SK-N-SH (cell line): Measurements from ENCODE around the gene BAZ1B.

ENCODE experiments used
- CTCF ChIP-seq: fragments of 200-600 bp; sonication (generic); IDR thresholded peaks from 2 replicates; pipeline ENCODE4 v1.6.1; 2017; ENCODE audit warnings: antibody characterized with exemption, mild to moderate bottlenecking, moderate library complexity
- ELF1 ChIP-seq: IDR thresholded peaks from 2 replicates; pipeline ENCODE4 v1.4.0; 2012
- EP300 ChIP-seq, 2 experiments: IDR thresholded peaks; 2 replicates each; pipeline versions ENCODE4 v1.4.0 to v1.6.1; 2012; ENCODE audit warnings: borderline replicate concordance in 1 of 2, low read depth in 1 of 2, low read length in 1 of 2
- GABPA ChIP-seq: IDR thresholded peaks from 2 replicates; pipeline ENCODE4 v1.4.0; 2012; ENCODE audit warnings: low read depth, mild to moderate bottlenecking
- JUND ChIP-seq: IDR thresholded peaks from 2 replicates; pipeline ENCODE4 v1.4.0; 2012
- NFIC ChIP-seq: IDR thresholded peaks from 2 replicates; pipeline ENCODE4 v1.4.0; 2012; ENCODE audit warnings: borderline replicate concordance
- PBX3 ChIP-seq: IDR thresholded peaks from 2 replicates; pipeline ENCODE4; 2012
- POLR2AphosphoS5 ChIP-seq: IDR thresholded peaks from 2 replicates; pipeline ENCODE4 v1.6.1; 2012; ENCODE audit warnings: low read depth, low read length
- SIN3A ChIP-seq: IDR thresholded peaks from 2 replicates; pipeline ENCODE4 v1.6.1; 2012; ENCODE audit warnings: low read depth, mild to moderate bottlenecking, low read length, moderate library complexity, borderline replicate concordance
- TAF1 ChIP-seq: IDR thresholded peaks from 2 replicates; pipeline ENCODE4 v1.6.1; 2012; ENCODE audit warnings: low read depth, mild to moderate bottlenecking, low read length, moderate library complexity, borderline replicate concordance
- TEAD4 ChIP-seq: IDR thresholded peaks from 2 replicates; pipeline ENCODE4 v1.4.0; 2012; ENCODE audit warnings: mild to moderate bottlenecking, borderline replicate concordance; ENCODE audit not compliant: insufficient read depth
- YY1 ChIP-seq: IDR thresholded peaks from 2 replicates; pipeline ENCODE4 v1.4.0; 2012; ENCODE audit warnings: low read depth, mild to moderate bottlenecking
- TF ChIP-seq, protein P1 (sequence below): IDR thresholded peaks from 2 replicates; pipeline ENCODE4 v1.4.0; 2012; ENCODE audit warnings: low read depth, borderline replicate concordance
- TF ChIP-seq, protein P2 (sequence below): IDR thresholded peaks from 2 replicates; pipeline ENCODE4 v1.6.1; 2012; ENCODE audit warnings: mild to moderate bottlenecking, low read depth, low read length, moderate library complexity

GRCh38 chr7:73461782-73462285, 60.3 kb downstream of the BAZ1B start:
- TF ChIP-seq EP300 (IDR thresholded peaks at IDR 0.05; ENCODE audit: borderline replicate concordance in 1 of 2, low read depth in 1 of 2, low read length in 1 of 2) (no peak), GABPA (no peak), CTCF (no peak), TAF1 (no peak), TEAD4 (no peak), JUND (no peak), YY1 (no peak), SIN3A (no peak), NFIC (no peak), PBX3 (no peak), ELF1 (no peak), POLR2AphosphoS5 (no peak)
- TF ChIP-seq, protein P1, sequence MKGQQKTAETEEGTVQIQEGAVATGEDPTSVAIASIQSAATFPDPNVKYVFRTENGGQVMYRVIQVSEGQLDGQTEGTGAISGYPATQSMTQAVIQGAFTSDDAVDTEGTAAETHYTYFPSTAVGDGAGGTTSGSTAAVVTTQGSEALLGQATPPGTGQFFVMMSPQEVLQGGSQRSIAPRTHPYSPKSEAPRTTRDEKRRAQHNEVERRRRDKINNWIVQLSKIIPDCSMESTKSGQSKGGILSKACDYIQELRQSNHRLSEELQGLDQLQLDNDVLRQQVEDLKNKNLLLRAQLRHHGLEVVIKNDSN = no peak
- TF ChIP-seq, protein P2, sequence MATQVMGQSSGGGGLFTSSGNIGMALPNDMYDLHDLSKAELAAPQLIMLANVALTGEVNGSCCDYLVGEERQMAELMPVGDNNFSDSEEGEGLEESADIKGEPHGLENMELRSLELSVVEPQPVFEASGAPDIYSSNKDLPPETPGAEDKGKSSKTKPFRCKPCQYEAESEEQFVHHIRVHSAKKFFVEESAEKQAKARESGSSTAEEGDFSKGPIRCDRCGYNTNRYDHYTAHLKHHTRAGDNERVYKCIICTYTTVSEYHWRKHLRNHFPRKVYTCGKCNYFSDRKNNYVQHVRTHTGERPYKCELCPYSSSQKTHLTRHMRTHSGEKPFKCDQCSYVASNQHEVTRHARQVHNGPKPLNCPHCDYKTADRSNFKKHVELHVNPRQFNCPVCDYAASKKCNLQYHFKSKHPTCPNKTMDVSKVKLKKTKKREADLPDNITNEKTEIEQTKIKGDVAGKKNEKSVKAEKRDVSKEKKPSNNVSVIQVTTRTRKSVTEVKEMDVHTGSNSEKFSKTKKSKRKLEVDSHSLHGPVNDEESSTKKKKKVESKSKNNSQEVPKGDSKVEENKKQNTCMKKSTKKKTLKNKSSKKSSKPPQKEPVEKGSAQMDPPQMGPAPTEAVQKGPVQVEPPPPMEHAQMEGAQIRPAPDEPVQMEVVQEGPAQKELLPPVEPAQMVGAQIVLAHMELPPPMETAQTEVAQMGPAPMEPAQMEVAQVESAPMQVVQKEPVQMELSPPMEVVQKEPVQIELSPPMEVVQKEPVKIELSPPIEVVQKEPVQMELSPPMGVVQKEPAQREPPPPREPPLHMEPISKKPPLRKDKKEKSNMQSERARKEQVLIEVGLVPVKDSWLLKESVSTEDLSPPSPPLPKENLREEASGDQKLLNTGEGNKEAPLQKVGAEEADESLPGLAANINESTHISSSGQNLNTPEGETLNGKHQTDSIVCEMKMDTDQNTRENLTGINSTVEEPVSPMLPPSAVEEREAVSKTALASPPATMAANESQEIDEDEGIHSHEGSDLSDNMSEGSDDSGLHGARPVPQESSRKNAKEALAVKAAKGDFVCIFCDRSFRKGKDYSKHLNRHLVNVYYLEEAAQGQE = no peak
